Right lobe of liver (tissue), 6 donors: ENCODE measurements around the gene APLF. TPM values are rescaled to one million over a fixed set of nuclear protein-coding genes. Genes with fewer than 3 reads are reported as not detected.

Experiments used
- ATAC-seq, 4 donors: fragments of 200-7000 bp; cut with Tn5 transposase; one replicate each; pipeline ENCODE4 v1.9.1; 2020; ENCODE audit warnings: mild to moderate bottlenecking in 4 of 4, moderate library complexity in 4 of 4
- DNase-seq, 3 donors: peaks; one replicate each; pipeline ENCODE4 v3.0.0-alpha.2; 2020
- H3K27ac ChIP-seq, 3 donors: fragments of 200-600 bp; one replicate each; pipeline ENCODE4 v1.8.0; 2022
- H3K27me3 ChIP-seq, 2 donors: fragments of 200-600 bp; one replicate each; pipeline ENCODE4 v1.8.0; 2022
- H3K36me3 ChIP-seq, 4 donors: fragments of 200-600 bp; sonication (generic) in 1 of 4; one replicate each; pipeline versions ENCODE4 v1.5.1 to v1.8.0; 2017 to 2022; ENCODE audit warnings: control low read depth in 1 of 4
- H3K4me1 ChIP-seq, 4 donors: fragments of 200-600 bp; sonication (generic) in 1 of 4; one replicate each; pipeline versions ENCODE4 v1.5.1 to v1.8.0; 2017 to 2022; ENCODE audit warnings: control low read depth in 1 of 4
- H3K4me3 ChIP-seq, 3 donors: fragments of 200-600 bp; one replicate each; pipeline ENCODE4 v1.8.0; 2022
- H3K9me3 ChIP-seq, 4 donors: fragments of 200-600 bp; sonication (generic) in 1 of 4; one replicate each; pipeline versions ENCODE4 v1.5.1 to v1.8.0; 2017 to 2022; ENCODE audit warnings: control low read depth in 1 of 4
- POLR2A ChIP-seq: fragments of 450-650 bp; IDR thresholded peaks from one replicate; pipeline ENCODE4 v1.6.1; 2017; ENCODE audit warnings: antibody characterized with exemption, mild to moderate bottlenecking
- WGBS: methylation state at CpG from one replicate; pipeline ENCODE4 v1.1.6; 2018; ENCODE audit warnings: low coverage, low lambda C conversion rate; ENCODE audit not compliant: insufficient coverage; ENCODE audit errors: missing lambda C conversion rate; 5-methylcytosine and 5-hydroxymethylcytosine counted together
- intact Hi-C, 2 donors: fragments of 100-400 bp; cut with DNase I; formaldehyde crosslinking; loops; one replicate each; pipeline versions ENCODE4 v1.11.2 to v1.14.1; 2022
- total RNA-seq, 6 experiments: library from RNA; depleted of rRNA in 2 of 6; stranded (reverse); fragments of >200 nt in 2 of 6; fragmentation: NEBNext Ultra II Directional in 3 of 6; extraction: Animal tissue kit (Norgen Biotek cat#: 25700) in 3 of 6; gene quantifications; one replicate each; pipeline versions ENCODE4 v1.1.0 to v1.2.4, GENCODE V29; 2016 to 2023
- TF ChIP-seq, protein P1 (sequence below), 4 donors: fragments of 200-600 bp in 3 of 4; fragments of 450-650 bp in 1 of 4; IDR thresholded peaks; one replicate each; pipeline versions ENCODE4 v1.5.1 to v1.8.0; 2016 to 2022; ENCODE audit warnings: antibody characterized with exemption in 4 of 4, mild to moderate bottlenecking in 2 of 4
- donor health status: DM: no; HTN: yes; CAD: no.
- donor health status: DM: no; HTN: no; CAD: no.
- donor health status: DM: no; HTN: no; CAD: no.
- donor health status: DM: no; HTN: yes; CAD: no.
- donor health status: DM: no; HTN: yes; CAD: no.

Gene APLF
- total RNA-seq, 6 experiments from 2014 or later = 1.3 to 2.3 (median 1.9) TPM

DNA sequence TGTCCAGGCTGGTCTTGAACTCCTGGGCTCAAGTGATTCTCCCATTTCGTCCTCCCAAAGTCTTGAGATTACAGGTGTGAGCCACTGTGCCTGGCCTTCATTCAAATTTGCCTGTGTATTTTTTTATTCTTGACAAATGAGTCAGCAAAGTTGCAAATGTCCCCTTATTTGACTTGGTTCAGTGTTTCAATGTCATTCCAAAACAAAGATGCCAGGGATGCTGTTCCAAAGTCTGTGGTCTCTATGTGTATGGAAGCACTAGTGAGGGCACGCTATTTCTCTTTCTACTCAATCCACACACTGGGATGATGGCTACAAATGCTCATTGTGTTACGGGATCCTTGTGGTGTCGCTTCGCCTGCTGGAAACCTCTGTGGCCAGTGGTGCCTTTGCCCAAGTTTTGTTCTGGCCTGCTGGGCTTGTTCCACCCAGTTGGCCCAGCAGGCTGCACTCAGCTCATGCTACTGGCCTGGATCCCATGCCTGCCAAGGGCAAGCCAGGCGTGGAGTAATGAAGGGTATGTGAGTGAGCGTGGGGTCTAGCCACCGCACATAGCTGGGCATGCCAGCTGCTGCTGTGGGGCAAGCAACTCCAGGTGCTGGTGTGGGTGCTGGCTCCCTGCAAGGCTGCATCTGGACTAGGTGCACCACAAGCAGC, 35.9 kb upstream of the APLF start:
- TF ChIP-seq, protein P1, sequence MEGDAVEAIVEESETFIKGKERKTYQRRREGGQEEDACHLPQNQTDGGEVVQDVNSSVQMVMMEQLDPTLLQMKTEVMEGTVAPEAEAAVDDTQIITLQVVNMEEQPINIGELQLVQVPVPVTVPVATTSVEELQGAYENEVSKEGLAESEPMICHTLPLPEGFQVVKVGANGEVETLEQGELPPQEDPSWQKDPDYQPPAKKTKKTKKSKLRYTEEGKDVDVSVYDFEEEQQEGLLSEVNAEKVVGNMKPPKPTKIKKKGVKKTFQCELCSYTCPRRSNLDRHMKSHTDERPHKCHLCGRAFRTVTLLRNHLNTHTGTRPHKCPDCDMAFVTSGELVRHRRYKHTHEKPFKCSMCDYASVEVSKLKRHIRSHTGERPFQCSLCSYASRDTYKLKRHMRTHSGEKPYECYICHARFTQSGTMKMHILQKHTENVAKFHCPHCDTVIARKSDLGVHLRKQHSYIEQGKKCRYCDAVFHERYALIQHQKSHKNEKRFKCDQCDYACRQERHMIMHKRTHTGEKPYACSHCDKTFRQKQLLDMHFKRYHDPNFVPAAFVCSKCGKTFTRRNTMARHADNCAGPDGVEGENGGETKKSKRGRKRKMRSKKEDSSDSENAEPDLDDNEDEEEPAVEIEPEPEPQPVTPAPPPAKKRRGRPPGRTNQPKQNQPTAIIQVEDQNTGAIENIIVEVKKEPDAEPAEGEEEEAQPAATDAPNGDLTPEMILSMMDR (IDR thresholded peaks at IDR 0.05) = no peak
- TF ChIP-seq POLR2A = no peak
- ATAC-seq (peak; percentile 63 to 77 (median 70)), DNase-seq (peak in 1 of 3 donors; percentile 66)
- Histone ChIP-seq H3K9me3 (no peaks in the 10 kb centered on the region), H3K36me3 (no peaks in the 10 kb centered on the region), H3K4me3 (no peak overlapping the region), H3K4me1 (peaks cover 5 to 60% (median 21%) of the 10 kb centered on the region in 4 donors), H3K27me3 (no peaks in the 10 kb centered on the region), H3K27ac (peak overlapping the region in 1 of 3 donors; percentile 62)
- intact Hi-C loops = loop anchor here in 1 of 2 donors (10.0 kb wide), 1 partner anchor 67 kb away; the partner anchor contains the start of gene PLEK
- WGBS = 30% methylated on average over 4 of the region's 8 CpGs

DNA sequence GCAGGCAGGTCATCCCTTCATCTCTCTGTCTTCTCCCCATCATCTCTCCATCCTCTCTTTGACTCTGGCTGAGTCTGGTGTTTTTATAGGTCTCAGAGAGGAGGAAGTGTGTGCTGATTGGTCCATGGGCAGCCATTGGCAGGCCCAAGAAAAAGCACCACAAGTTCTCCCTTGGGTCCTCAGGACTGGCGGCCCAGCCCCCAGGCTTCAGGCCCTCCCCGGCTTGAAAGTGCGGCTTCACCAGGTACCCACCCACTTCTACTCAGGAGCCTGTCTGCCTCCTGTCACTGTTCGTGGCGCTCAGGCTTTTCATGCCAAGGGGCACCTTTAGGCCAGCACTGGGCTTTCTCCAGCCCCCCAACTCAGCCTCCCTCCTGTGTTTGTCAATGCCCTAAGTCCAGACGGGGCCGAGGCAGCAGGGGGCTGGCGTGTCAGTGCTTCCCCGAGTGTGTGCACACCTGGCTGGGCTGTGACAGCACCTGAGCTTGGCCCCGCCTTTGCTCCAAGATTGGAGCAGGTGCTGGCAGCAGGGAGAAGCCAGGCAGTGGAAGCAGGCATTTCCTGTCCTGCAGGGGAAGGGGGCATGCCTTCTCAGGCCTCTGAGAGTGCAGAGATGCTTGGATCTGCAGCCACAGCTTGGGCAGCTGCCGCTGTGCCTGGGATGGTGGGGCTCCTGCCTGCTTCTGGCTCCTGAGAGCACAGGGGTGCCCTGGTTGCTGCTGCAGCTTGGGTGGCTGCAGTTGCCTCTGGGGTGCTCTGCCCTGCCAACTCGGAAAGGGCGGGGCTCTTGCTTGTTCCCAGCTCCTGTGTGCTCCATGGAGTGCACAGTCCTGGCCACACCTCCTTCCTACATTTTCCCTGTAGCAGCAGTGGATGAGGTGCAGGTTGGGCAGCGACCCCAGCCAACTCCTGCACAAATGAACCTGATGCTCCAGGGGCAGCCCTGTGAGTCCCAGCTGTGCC, 34.4 kb upstream of the APLF start:
- 50% methylated on average over 4 of the region's 14 CpGs for WGBS

DNA sequence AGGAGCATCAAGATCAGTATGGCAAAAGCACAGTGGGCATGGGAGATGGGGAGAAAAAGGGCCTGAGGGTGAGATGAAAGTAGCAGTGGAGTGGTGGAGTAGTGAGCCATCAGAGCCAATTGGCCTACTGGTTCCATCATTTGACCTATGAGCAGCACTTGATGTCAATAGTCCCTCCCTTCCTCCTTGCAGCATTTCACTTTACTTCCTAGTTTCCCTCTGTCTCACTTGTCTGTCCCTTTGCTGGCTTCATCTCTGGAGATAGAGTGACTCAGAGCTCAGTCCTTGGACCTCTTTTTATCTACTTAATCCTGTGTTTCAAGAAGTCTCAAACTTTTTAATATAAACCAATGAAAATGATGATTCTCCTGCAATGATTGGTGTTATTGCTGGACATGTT, 32.4 kb upstream of the APLF start:
- ATAC-seq (no peak), DNase-seq (no peak)
- TF ChIP-seq POLR2A = no peak
- TF ChIP-seq, protein P1 (IDR thresholded peaks at IDR 0.05) = no peak
- Histone ChIP-seq H3K9me3 (no peaks in the 10 kb centered on the region), H3K36me3 (no peaks in the 10 kb centered on the region), H3K4me3 (no peak overlapping the region), H3K4me1 (peaks cover 0 to 29% (median 8%) of the 10 kb centered on the region in 4 donors), H3K27me3 (no peaks in the 10 kb centered on the region), H3K27ac (no peak overlapping the region)
- intact Hi-C loops = loop anchor here in 1 of 2 donors (10.0 kb wide), 1 partner anchor 70 kb away; the partner anchor contains the start of gene PLEK

More for the DNA sequence above, 34.4 kb upstream of the APLF start:
- H3K9me3 ChIP-seq = no peaks in the 10 kb centered on the region
- intact Hi-C loops = loop anchor here in 1 of 2 donors (10.0 kb wide), 1 partner anchor 68 kb away; the partner anchor contains the start of gene PLEK
- H3K4me3 ChIP-seq = no peak overlapping the region
- ATAC-seq = no peak
- peaks cover 3 to 45% (median 13%) of the 10 kb centered on the region in 4 donors for H3K4me1 ChIP-seq
- H3K27me3 ChIP-seq = no peaks in the 10 kb centered on the region
- H3K36me3 ChIP-seq = no peaks in the 10 kb centered on the region
- no peak overlapping the region for H3K27ac ChIP-seq
- no peak for TF ChIP-seq POLR2A
- TF ChIP-seq, protein P1 (IDR thresholded peaks at IDR 0.05) = no peak
- DNase-seq = no peak

DNA sequence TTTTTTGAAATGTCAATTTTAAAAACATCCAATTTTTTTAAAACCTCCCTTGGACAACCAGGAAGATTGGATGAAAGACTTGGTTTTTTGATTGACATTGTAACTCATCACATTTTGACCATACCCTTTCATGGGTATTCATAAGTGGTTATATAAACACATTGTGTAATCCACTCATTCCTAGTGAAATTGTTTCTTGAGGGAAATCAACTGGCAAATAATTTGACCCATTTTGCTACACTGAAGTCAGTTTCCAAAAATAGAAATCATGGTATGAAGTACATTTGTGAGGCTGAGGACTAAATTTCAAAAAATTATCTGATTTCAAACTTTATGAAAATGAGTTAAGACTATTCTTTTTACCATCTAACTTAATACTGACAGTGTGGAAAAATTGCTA, 31.8 kb upstream of the APLF start:
- no peak for DNase-seq
- ATAC-seq = peak in 2 of 4 donors; percentile 8 to 14
- no peaks in the 10 kb centered on the region for H3K36me3 ChIP-seq
- intact Hi-C loops = loop anchor here in 1 of 2 donors (10.0 kb wide), 1 partner anchor 71 kb away; the partner anchor contains the start of gene PLEK
- no peaks in the 10 kb centered on the region for H3K27me3 ChIP-seq
- no peak for TF ChIP-seq POLR2A
- TF ChIP-seq, protein P1 (IDR thresholded peaks at IDR 0.05) = no peak
- H3K9me3 ChIP-seq = no peaks in the 10 kb centered on the region
- peaks cover 0 to 31% (median 11%) of the 10 kb centered on the region in 4 donors for H3K4me1 ChIP-seq
- no peak overlapping the region for H3K4me3 ChIP-seq
- H3K27ac ChIP-seq = no peak overlapping the region
